PC-3 (cell line): ENCODE data around the gene PAPPA. TPM values are rescaled to one million over a fixed set of nuclear protein-coding genes. Genes with fewer than 3 reads are reported as not detected.

Source experiments
- ATAC-seq: fragments of 200-7000 bp; cut with Tn5 transposase; 2 replicates; pipeline ENCODE4 v1.9.1; 2020; ENCODE audit warnings: mild to moderate bottlenecking, moderate library complexity
- BruUV-seq: library from RNA; stranded (reverse); fragments of 400-500 nt; replicated peaks from 2 replicates; lab custom pipeline; 2021; lab: Mats Ljungman, UMichigan
- CTCF ChIA-PET: fragments of 300-600 bp; sonication (Branson Sonifier 250); formaldehyde crosslinking; loops from one replicate; lab custom pipeline; 2022; ENCODE audit warnings: antibody characterized with exemption; lab: Charles Lee
- POLR2A ChIA-PET: fragments of 300-600 bp; sonication (Branson Sonifier 250); formaldehyde crosslinking; loops from one replicate; lab custom pipeline; 2022; ENCODE audit warnings: antibody characterized with exemption; ENCODE audit not compliant: unreplicated experiment; lab: Charles Lee
- DNase-seq: peaks from one replicate; pipeline ENCODE4 v3.0.0-alpha.2; 2015
- H2AFZ ChIP-seq: fragments of 300-600 bp; sonication (generic); 2 replicates; pipeline ENCODE4 v1.6.0; 2016; ENCODE audit warnings: antibody characterized with exemption, low read length
- H3F3A ChIP-seq: fragments of 300-600 bp; sonication (generic); one replicate; pipeline ENCODE4 v1.6.0; 2017; ENCODE audit warnings: antibody characterized with exemption, low read length, control low read depth, mild to moderate bottlenecking; ENCODE audit not compliant: unreplicated experiment
- H3K27ac ChIP-seq: fragments of 300-600 bp; sonication (generic); 2 replicates; pipeline ENCODE4 v1.5.1; 2016; ENCODE audit warnings: mild to moderate bottlenecking, low read length
- H3K27me3 ChIP-seq: fragments of 300-600 bp; sonication (generic); 2 replicates; pipeline ENCODE4 v1.6.1; 2016; ENCODE audit warnings: low read length, mixed read lengths
- H3K36me3 ChIP-seq: fragments of 300-600 bp; sonication (generic); 2 replicates; pipeline ENCODE4 v1.6.1; 2016; ENCODE audit warnings: low read depth, mixed run types, low read length, mixed read lengths
- H3K4me1 ChIP-seq: fragments of 300-600 bp; sonication (generic); 2 replicates; pipeline ENCODE4 v1.5.1; 2016; ENCODE audit warnings: low read length; ENCODE audit not compliant: insufficient read depth
- H3K4me2 ChIP-seq: fragments of 300-600 bp; sonication (generic); 2 replicates; pipeline ENCODE4 v1.6.0; 2016; ENCODE audit warnings: low read length
- H3K4me3 ChIP-seq: fragments of 300-600 bp; sonication (generic); 2 replicates; pipeline ENCODE4 v1.5.1; 2016; ENCODE audit warnings: mild to moderate bottlenecking, low read length, mixed read lengths
- H3K79me2 ChIP-seq: fragments of 300-600 bp; sonication (generic); 2 replicates; pipeline ENCODE4 v1.6.1; 2017; ENCODE audit warnings: low read length, mixed read lengths
- H3K9ac ChIP-seq: fragments of 300-600 bp; sonication (generic); 2 replicates; pipeline ENCODE4 v1.6.0; 2016; ENCODE audit warnings: mild to moderate bottlenecking, low read length
- H3K9me2 ChIP-seq: fragments of 300-600 bp; sonication (generic); replicated peaks from 2 replicates; pipeline ENCODE4 v1.6.1; 2016; ENCODE audit warnings: mixed run types, low read length, mixed read lengths
- H3K9me3 ChIP-seq: fragments of 300-600 bp; sonication (generic); 2 replicates; pipeline ENCODE4 v1.6.1; 2016; ENCODE audit warnings: low read length, mixed read lengths
- H4K20me1 ChIP-seq: fragments of 300-600 bp; sonication (generic); 2 replicates; pipeline ENCODE4 v1.6.1; 2016; ENCODE audit warnings: low read length, mixed read lengths
- CTCF ChIP-seq: fragments of 300-600 bp; sonication (generic); conservative IDR thresholded peaks from 2 replicates; pipeline ENCODE4 v1.5.1; 2017; ENCODE audit warnings: antibody characterized with exemption, low read depth, mild to moderate bottlenecking, low read length
- EZH2 ChIP-seq: fragments of 300-600 bp; sonication (generic); IDR thresholded peaks from one replicate; pipeline ENCODE4 v1.6.1; 2017; ENCODE audit warnings: antibody characterized with exemption, mild to moderate bottlenecking, low read length; ENCODE audit not compliant: unreplicated experiment
- EZH2phosphoT487 ChIP-seq: fragments of 300-600 bp; sonication (generic); IDR thresholded peaks from 2 replicates; pipeline ENCODE4 v1.6.1; 2018; ENCODE audit warnings: mild to moderate bottlenecking, antibody characterized with exemption, low read length, borderline replicate concordance
- intact Hi-C: fragments of 100-400 bp; cut with micrococcal nuclease; formaldehyde crosslinking; loops from 2 replicates; pipeline ENCODE4 v1.9.0; 2023
- total RNA-seq: library from RNA; depleted of rRNA; stranded (reverse); fragments of >200 nt; gene quantifications from 2 replicates; pipeline ENCODE4 v1.2.3, GENCODE V29; 2014

PAPPA gene
- total RNA-seq, 1 experiment from 2014 or later = not detected

GRCh38 chr9:116383133-116383532 lies 229.5 kb downstream of the PAPPA start:
- POLR2A ChIA-PET = no interaction called here
- H3K4me1 ChIP-seq = no peaks in the 10 kb centered on the region
- H3K9me3 ChIP-seq = no peaks in the 10 kb centered on the region
- no peaks in the 10 kb centered on the region for H3K36me3 ChIP-seq
- no TSS peak for BruUV-seq
- no peaks in the 10 kb centered on the region for H4K20me1 ChIP-seq
- CTCF ChIA-PET = no interaction called here
- ATAC-seq = no peak
- H3K4me2 ChIP-seq = no peak overlapping the region
- intact Hi-C loops = no loop called here
- no peaks in the 10 kb centered on the region for H3K79me2 ChIP-seq
- H3K9ac ChIP-seq = no peak overlapping the region
- no peak overlapping the region for H2AFZ ChIP-seq
- no peak overlapping the region for H3K27ac ChIP-seq
- H3F3A ChIP-seq = no peaks in the 10 kb centered on the region
- H3K4me3 ChIP-seq = no peak overlapping the region
- TF ChIP-seq CTCF = no peak
- TF ChIP-seq EZH2 = no peak
- TF ChIP-seq EZH2phosphoT487 = no peak
- no peaks in the 10 kb centered on the region for H3K27me3 ChIP-seq
- DNase-seq = no peak
- no peaks in the 10 kb centered on the region for H3K9me2 ChIP-seq

GRCh38 chr9:116383936-116384335 lies 230.3 kb downstream of the PAPPA start:
- H3K27ac ChIP-seq = no peak overlapping the region
- H3K9ac ChIP-seq = no peak overlapping the region
- no peak for TF ChIP-seq CTCF
- TF ChIP-seq EZH2phosphoT487 = no peak
- no peak for TF ChIP-seq EZH2
- DNase-seq (no peak), ATAC-seq (no peak)
- H3K9me3 ChIP-seq = no peaks in the 10 kb centered on the region
- H3K36me3 ChIP-seq = no peaks in the 10 kb centered on the region
- no TSS peak for BruUV-seq
- H4K20me1 ChIP-seq = no peaks in the 10 kb centered on the region
- no peaks in the 10 kb centered on the region for H3F3A ChIP-seq
- CTCF ChIA-PET = no interaction called here
- no peak overlapping the region for H2AFZ ChIP-seq
- no peaks in the 10 kb centered on the region for H3K27me3 ChIP-seq
- H3K79me2 ChIP-seq = no peaks in the 10 kb centered on the region
- H3K4me3 ChIP-seq = no peak overlapping the region
- no peak overlapping the region for H3K4me2 ChIP-seq
- POLR2A ChIA-PET = no interaction called here
- no peaks in the 10 kb centered on the region for H3K4me1 ChIP-seq
- no peaks in the 10 kb centered on the region for H3K9me2 ChIP-seq
- intact Hi-C loops = no loop called here

- ATAC-seq (no peak), DNase-seq (no peak)
- POLR2A ChIA-PET = no interaction called here
- Histone ChIP-seq H2AFZ (no peak overlapping the region), H3K4me1 (no peaks in the 10 kb centered on the region), H3K79me2 (no peaks in the 10 kb centered on the region), H3K4me3 (no peak overlapping the region), H3F3A (no peaks in the 10 kb centered on the region), H3K9me2 (no peaks in the 10 kb centered on the region), H3K27ac (no peak overlapping the region), H3K9ac (no peak overlapping the region), H3K9me3 (no peaks in the 10 kb centered on the region), H3K4me2 (no peak overlapping the region), H4K20me1 (no peaks in the 10 kb centered on the region), H3K36me3 (no peaks in the 10 kb centered on the region), H3K27me3 (no peaks in the 10 kb centered on the region)
- BruUV-seq = no TSS peak
- CTCF ChIA-PET = no interaction called here
- intact Hi-C loops = no loop called here
- no peak for TF ChIP-seq EZH2phosphoT487
- TF ChIP-seq EZH2 = no peak
- no peak for TF ChIP-seq CTCF
Observed at GRCh38 chr9:116387934-116388698, 234.5 kb downstream of the PAPPA start.
